Esophagus (tissue), 2 donors: ENCODE results near the gene AUNIP. TPM values are rescaled to one million over a fixed set of nuclear protein-coding genes. Genes with fewer than 3 reads are reported as not detected.

ENCODE experiments used
- H3K27ac ChIP-seq, 2 donors: one replicate each; pipeline ENCODE4 v1.5.1; 2013; ENCODE audit warnings: low read depth in 2 of 2, mild to moderate bottlenecking in 2 of 2, inconsistent platforms in 1 of 2, low read length in 1 of 2, moderate library complexity in 1 of 2
- H3K27me3 ChIP-seq, 2 donors: one replicate each; pipeline ENCODE4 v1.6.1; 2013; ENCODE audit warnings: low read length in 2 of 2, control low read depth in 1 of 2, mild to moderate bottlenecking in 1 of 2; ENCODE audit not compliant: insufficient read depth in 2 of 2, control insufficient read depth in 1 of 2
- H3K36me3 ChIP-seq, 2 donors: one replicate each; pipeline ENCODE4 v1.6.1; 2013; ENCODE audit warnings: low read length in 1 of 2; ENCODE audit not compliant: control insufficient read depth in 2 of 2, insufficient read depth in 2 of 2
- H3K4me1 ChIP-seq, 2 donors: one replicate each; pipeline ENCODE4 v1.6.1; 2013; ENCODE audit warnings: low read length in 1 of 2; ENCODE audit not compliant: control insufficient read depth in 2 of 2, insufficient read depth in 2 of 2
- H3K4me3 ChIP-seq, 2 donors: one replicate each; pipeline ENCODE4 v1.5.1; 2013; ENCODE audit warnings: low read length in 2 of 2, mild to moderate bottlenecking in 2 of 2, low read depth in 1 of 2, moderate library complexity in 1 of 2
- H3K9me3 ChIP-seq, 2 donors: one replicate each; pipeline ENCODE4 v1.6.1; 2013; ENCODE audit warnings: mild to moderate bottlenecking in 2 of 2, low read depth in 1 of 2, low read length in 1 of 2, moderate library complexity in 1 of 2; ENCODE audit not compliant: control insufficient read depth in 2 of 2, insufficient read depth in 1 of 2
- WGBS, 2 donors: extraction: QIAGEN DNeasy Blood & Tissue Kit; methylation state at CpG; one replicate each; pipeline ENCODE4 v1.1.7; 2013; 5-methylcytosine and 5-hydroxymethylcytosine counted together
- polyA plus RNA-seq, 2 donors: library from polyadenylated mRNA; stranded (reverse); fragments of 200-250 nt; gene quantifications; one replicate each; pipeline ENCODE4 v1.2.3, GENCODE V29; 2013
- donor health status: healthy with polysubstance abuse.
- donor health status: Bipolar disorder and iron deficiency.

Gene AUNIP
- polyA plus RNA-seq, 2 donors = 1.1 to 2.0 TPM

DNA sequence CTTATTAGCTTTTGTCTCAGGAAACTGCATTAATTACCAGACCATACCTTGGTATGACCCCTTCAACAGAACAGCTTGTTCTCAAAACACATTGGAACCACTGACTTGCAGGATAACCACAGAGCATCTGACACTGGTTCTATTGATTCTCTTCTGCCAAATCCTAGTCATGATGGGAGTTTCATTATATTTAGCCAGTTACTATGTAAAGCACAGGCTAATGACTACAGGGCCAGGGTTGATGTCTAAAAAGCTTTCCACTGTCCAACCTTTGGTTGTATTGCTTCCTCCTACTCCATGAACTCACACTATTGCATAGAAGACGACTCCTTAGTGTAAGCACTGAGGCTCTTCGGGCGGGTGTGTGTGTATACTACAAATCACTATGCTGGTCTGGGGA, 43.2 kb upstream of the AUNIP start:
- WGBS, 2 donors = 81 to 89% methylated on average over 3 of the region's 3 CpGs
- Histone ChIP-seq H3K27ac (no peak overlapping the region), H3K4me1 (peaks cover 0 to 4% of the 10 kb centered on the region in 2 donors)

DNA sequence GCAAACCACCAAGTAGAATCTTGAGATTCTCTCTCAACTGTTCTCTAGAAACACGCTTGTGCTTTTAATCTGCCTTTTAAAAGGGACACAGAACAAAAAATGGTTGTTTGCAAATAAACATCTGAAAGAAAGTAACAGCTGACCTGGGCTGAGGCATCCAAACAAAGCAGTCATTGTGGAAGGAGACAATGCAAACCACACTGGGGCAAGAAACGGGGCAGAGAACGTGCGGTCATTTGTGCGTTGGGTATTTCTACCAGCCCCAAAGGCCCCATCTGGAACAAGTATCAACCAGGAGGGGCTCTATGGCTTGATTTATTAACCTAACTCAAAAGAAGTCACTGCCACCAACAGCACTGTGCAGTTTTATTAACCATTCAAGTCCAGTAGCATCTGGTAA, 41.0 kb upstream of the AUNIP start:
- H3K4me1 ChIP-seq = no peaks in the 10 kb centered on the region
- no peaks in the 10 kb centered on the region for H3K36me3 ChIP-seq
- H3K9me3 ChIP-seq = no peaks in the 10 kb centered on the region
- no peaks in the 10 kb centered on the region for H3K27me3 ChIP-seq
- no peak overlapping the region for H3K27ac ChIP-seq
- no peak overlapping the region for H3K4me3 ChIP-seq
- WGBS, 2 donors = 76 to 84% methylated on average over 5 of the region's 5 CpGs

More for the DNA sequence above, 43.2 kb upstream of the AUNIP start:
- no peaks in the 10 kb centered on the region for H3K36me3 ChIP-seq
- no peak overlapping the region for H3K4me3 ChIP-seq
- H3K27me3 ChIP-seq = no peaks in the 10 kb centered on the region
- H3K9me3 ChIP-seq = no peaks in the 10 kb centered on the region

DNA sequence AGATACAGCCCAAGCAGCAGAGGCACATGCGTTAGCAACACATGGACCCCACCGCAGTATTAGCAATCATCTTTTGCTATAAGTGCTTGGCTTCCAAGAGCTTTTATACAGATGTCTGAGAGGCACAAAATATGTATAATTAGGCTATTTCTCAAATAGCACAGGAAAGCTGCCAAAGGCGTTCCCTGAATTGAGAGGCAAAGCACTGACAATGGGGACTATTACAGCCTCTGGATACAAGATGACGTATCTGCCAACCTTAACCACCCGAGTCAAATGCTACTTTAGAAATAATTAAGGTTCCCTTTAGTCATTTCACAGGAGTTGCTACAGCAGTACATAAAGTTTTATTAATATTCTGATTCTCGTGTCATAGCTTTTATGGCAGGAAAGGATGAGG, 40.5 kb upstream of the AUNIP start:
- H3K9me3 ChIP-seq = no peaks in the 10 kb centered on the region
- WGBS, 2 donors = 54 to 79% methylated on average over 6 of the region's 6 CpGs
- H3K27ac ChIP-seq = peak overlapping the region in 1 of 2 donors; percentile 42
- no peaks in the 10 kb centered on the region for H3K27me3 ChIP-seq
- no peaks in the 10 kb centered on the region for H3K4me1 ChIP-seq
- H3K4me3 ChIP-seq = no peak overlapping the region
- H3K36me3 ChIP-seq = no peaks in the 10 kb centered on the region

DNA sequence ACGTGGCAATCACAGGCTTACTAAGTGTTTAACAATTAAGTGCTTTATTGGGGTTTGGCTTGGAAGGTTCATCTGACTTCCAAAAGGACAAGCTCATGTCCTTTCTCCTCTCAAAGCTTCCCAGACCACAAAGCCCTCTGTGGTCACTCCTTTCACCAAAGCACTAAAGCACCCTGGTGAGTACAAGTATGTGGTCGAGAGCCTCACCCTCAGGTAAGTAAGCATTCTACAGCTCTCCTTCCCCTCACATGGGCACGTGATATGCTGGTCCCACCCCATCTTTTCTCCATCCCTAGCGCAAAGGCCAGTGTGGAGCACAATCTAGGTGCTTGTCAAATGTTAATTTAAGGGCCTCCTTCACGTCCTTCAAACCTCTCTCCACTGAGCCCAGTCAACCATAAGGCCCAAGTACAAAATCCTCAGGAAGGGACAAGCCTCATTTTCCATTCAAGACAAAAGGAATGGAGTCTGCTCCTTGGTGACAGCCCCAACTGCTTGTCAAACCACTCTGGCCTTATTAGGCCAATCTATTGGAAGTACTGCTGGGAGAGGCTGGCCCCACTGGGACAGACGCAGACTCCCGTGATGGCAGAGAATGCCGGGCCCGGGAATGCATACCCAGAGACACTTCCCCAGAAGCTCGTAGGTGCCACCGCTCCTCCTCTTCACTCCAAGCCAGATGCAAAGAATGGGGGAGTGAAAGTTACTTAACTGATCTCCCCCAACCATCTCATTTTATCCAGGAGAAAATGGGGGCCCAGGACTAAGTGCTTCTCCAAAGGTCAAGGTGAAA, 39.2 kb upstream of the AUNIP start:
- no peak overlapping the region for H3K27ac ChIP-seq
- H3K27me3 ChIP-seq = no peaks in the 10 kb centered on the region
- H3K4me3 ChIP-seq = no peak overlapping the region
- 78 to 87% methylated on average over 11 of the region's 11 CpGs for WGBS, 2 donors
- H3K9me3 ChIP-seq = no peaks in the 10 kb centered on the region
- no peaks in the 10 kb centered on the region for H3K36me3 ChIP-seq
- H3K4me1 ChIP-seq = no peaks in the 10 kb centered on the region

DNA sequence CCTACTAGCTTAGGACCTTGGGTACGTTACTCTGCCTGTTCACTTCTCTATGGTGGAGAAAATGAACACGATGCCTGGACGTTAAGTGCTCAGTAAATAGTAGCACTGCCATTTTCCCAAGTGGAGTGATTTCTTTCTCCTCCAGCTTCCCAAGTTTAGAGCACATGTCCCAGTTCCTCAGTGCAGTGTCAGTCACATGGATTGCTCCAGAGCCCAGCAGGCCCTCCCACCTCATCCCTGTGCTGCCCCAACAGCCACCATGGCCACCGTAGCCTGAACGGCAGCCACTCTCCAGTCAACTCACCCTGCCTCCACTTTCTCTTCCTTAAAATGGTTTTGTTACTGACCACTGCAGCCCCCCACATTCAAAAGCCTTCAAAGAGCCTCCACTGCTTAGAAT, 38.5 kb upstream of the AUNIP start:
- no peaks in the 10 kb centered on the region for H3K27me3 ChIP-seq
- no peaks in the 10 kb centered on the region for H3K4me1 ChIP-seq
- WGBS, 2 donors = 92 to 96% methylated on average over 5 of the region's 5 CpGs
- H3K36me3 ChIP-seq = no peaks in the 10 kb centered on the region
- no peaks in the 10 kb centered on the region for H3K9me3 ChIP-seq
- H3K4me3 ChIP-seq = no peak overlapping the region
- H3K27ac ChIP-seq = no peak overlapping the region

DNA sequence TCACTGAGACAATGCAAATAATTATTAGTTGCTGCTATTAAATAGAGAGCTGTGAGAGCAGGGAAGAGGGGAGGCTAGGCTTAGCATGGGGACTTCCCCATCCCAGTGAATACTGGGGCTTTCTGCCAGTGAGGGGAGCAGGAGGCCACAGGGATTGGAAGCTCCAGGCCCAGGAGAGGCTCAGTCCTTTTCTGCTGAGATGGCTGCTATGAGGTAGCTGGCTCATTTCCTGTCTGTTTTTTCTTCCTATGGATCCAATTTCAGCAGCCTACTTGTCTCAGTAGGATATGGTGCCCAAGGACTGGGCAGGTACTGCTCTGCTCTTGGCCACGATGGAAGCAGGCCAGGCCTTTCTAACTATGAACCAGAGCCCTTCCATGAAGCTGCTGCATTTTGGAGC, 37.0 kb upstream of the AUNIP start:
- WGBS, 2 donors = 50 to 64% methylated on average over 1 of the region's 1 CpG
- no peak overlapping the region for H3K27ac ChIP-seq
- no peaks in the 10 kb centered on the region for H3K9me3 ChIP-seq
- no peak overlapping the region for H3K4me3 ChIP-seq
- H3K27me3 ChIP-seq = no peaks in the 10 kb centered on the region
- no peaks in the 10 kb centered on the region for H3K36me3 ChIP-seq
- peaks cover 3 to 7% of the 10 kb centered on the region in 2 donors for H3K4me1 ChIP-seq

DNA sequence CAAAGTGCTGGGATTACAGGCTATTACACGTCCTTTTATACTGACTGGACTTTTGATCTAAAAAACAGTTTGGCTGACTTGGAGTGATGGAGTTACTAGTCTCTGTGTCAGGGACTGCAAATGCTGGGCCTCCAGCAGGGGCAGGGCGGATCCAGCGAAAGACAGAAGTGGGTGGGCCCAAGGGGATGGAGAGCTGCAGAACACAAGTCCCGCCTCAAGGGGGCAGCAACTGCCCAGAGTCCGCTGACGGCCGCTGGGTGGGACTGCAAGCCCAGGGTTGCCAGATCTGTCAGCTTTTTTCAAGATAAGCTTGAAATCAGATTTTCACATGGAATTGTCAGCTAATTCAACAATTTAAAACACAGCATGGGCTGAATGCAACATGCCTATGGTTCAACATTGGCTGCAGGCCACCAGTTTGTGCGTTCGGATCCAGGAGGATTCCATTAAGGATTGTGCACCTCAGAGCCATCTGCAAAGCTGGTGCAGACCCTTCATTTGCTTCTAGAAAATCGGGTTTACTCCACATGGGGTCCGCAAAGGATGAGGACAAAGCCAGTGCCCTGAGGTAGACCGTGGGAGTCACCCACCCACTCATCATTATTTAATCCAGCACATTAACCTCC, 36.2 kb upstream of the AUNIP start:
- H3K4me3 ChIP-seq = no peak overlapping the region
- H3K9me3 ChIP-seq = no peaks in the 10 kb centered on the region
- H3K4me1 ChIP-seq = peaks cover 3 to 7% of the 10 kb centered on the region in 2 donors
- no peaks in the 10 kb centered on the region for H3K27me3 ChIP-seq
- H3K36me3 ChIP-seq = no peaks in the 10 kb centered on the region
- WGBS, 2 donors = 12% methylated on average over 12 of the region's 12 CpGs
- H3K27ac ChIP-seq = no peak overlapping the region

DNA sequence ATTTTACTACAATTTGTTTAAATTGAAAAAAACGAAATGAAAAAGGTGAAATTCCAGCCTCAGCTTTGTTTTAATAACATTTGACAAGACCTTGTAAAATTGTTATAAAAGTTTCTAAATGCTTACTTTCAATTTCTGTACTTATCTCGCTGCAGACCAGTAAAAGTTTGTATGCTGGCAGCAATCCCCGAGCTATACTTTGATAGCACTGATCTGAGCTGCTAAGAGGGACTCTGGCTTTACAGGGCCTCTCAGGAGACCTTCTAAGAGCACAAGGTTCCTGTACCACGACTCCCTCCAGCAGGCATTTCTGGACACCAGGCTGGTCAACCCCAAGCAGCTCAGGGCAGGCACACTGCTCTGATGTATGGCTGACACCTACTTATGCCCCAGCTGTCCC, 33.9 kb upstream of the AUNIP start:
- Histone ChIP-seq H3K27ac (no peak overlapping the region), H3K36me3 (no peaks in the 10 kb centered on the region), H3K9me3 (no peaks in the 10 kb centered on the region), H3K4me1 (peaks cover 6 to 10% of the 10 kb centered on the region in 2 donors), H3K27me3 (no peaks in the 10 kb centered on the region), H3K4me3 (no peak overlapping the region)
- WGBS, 2 donors = 54 to 73% methylated on average over 4 of the region's 4 CpGs

DNA sequence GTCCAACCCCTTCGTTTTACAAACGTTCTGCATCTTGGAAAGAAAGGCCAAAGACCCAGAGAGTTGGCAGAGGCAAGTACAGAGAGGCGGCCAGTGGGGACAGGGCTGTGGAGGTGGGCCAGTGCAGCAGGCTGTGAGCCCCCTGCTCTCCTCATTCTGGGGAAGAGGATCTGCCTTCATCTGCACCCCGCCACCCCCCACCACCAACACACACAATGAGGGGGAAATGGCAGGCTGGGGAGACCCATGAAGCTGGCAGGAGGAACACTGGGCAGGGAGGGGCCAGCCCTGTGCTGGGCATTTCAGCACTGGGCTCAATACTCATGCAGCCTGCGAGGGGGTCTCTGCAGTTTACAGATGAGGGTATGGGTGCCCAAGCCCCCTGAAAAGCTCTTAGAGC, 32.3 kb upstream of the AUNIP start:
- no peak overlapping the region for H3K4me3 ChIP-seq
- peak overlapping the region in 1 of 2 donors; percentile 57 for H3K27ac ChIP-seq
- 70 to 74% methylated on average over 5 of the region's 5 CpGs for WGBS, 2 donors
- peaks cover 6 to 10% of the 10 kb centered on the region in 2 donors for H3K4me1 ChIP-seq
- no peaks in the 10 kb centered on the region for H3K27me3 ChIP-seq
- H3K9me3 ChIP-seq = no peaks in the 10 kb centered on the region
- no peaks in the 10 kb centered on the region for H3K36me3 ChIP-seq
